Measurements from ENCODE around the gene SND1.

The SND1 gene

DNA sequence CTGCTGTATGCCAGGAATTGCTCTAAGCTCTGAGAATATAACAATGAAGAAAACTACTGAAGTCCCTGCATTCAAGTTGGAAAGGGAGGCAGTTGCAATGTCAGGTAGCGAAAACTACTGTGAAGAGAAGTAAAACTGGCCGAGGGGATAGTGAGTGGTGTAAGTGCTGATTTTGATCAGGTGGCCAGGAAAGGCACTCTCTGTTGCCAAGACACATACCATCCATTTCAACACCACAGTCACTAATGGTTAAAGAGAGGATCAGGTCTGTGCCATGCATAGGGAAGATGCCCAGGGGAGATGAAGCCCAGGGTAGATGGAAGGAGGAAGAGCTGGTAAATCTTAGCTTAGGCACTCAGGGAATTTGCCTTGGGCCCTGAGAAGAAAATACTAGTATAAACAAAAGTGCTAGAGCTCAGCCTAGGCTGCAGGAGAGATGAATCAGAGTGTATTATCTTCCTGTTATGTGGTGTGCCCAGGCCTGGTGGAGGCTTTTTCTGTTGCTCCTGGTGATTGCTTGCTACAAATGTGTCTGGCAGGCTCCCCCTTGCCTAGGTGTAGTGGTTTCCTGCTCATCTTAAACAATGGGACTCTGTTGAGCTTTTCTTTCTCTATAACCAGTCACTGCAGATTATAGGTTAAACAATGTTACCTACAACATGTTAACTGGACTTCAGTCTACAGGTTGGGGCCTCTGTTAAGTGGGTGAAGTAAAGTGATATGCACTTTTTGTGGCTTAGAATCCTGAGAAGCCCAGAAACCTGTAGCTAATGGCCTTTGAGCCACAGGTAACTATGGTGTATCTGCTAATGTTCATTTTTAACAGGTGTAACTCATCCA lies 253.7 kb downstream of the SND1 start:
- DNase-seq (ENCODE audit: low read depth in 2 of 2): no peak

DNA sequence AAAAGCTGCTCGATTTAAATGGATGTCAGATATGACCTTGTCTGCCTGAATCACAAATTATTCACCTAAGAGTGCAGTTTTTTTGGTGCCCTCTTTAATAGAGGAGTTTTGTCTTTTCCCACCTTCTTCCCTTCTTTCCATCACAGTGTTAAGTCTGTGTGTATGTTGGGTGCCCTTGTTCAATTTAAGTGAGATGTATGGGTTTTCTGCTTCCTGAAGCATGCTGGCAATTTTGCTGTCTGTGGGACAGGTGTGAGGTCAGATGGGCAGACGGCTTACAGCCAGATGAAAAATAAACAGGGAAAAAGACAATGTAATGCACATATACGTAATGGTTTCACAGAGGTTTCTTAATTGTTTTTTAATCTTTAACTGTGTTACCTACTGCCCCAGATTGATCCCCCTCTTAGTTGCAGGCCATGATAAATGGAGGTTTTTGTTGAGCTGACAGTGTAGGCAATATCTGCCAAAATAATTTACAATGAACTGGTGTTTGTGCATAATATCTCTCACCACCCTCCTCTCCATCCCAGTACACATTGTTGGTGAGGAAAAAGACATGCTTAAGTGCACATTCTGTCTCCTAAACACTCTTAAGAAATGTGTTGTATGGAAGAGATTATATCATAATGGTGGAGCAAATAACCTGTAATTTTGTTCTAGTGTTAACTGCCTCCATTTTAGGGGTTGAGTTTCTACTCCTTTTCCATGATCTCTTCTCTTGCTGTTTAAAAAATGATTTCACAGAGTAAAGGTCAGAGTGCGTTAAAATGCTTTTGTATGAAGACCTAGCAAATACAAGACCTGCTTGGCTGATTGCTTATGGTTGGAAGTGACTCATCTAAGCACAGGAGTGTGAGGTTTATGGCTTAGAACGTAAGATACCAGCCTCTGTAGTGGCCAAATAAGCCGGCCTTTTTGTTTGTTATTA lies 255.4 kb downstream of the SND1 start:
- DNase-seq (ENCODE audit: low read depth in 2 of 2): no peak

DNA sequence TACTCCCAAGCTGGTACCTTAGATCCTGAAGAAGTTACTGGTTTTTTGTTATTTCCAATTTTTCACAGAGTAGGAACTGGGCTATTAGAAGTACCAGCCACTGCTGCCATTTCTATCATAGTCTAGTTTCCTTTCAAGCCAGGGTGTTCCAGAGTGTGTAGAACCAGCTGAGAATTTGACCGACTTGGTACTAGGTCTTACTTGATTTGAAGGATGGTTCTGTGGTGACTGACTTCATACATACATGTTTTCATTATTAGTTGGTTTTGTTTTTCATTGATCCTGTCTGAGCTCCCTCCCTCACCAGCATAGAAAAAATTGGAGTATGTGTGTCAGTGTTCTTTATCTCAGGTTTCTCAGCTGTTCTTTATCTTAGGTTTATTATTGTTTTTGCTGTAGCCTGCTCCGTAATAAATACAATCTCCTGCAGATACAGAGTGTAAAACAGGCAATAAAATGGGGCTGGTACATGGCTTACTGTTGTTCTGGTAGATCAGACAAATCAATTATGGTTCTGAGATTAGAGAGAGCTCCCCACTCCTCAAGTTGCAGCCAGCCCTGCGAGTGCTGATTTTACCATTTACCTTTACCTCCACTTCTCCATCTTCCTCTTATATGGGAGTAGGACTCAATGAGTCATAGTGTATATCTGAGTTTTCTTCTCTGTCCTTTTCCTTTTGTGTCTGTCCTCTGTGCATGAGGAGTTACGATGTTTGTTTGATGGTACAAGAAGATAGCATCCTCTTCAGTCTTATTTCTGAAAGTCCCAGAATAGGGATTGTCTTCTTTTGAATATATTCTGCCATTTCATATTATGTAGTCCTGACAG lies 256.6 kb downstream of the SND1 start:
- DNase-seq (ENCODE audit: low read depth in 2 of 2): no peak

DNA sequence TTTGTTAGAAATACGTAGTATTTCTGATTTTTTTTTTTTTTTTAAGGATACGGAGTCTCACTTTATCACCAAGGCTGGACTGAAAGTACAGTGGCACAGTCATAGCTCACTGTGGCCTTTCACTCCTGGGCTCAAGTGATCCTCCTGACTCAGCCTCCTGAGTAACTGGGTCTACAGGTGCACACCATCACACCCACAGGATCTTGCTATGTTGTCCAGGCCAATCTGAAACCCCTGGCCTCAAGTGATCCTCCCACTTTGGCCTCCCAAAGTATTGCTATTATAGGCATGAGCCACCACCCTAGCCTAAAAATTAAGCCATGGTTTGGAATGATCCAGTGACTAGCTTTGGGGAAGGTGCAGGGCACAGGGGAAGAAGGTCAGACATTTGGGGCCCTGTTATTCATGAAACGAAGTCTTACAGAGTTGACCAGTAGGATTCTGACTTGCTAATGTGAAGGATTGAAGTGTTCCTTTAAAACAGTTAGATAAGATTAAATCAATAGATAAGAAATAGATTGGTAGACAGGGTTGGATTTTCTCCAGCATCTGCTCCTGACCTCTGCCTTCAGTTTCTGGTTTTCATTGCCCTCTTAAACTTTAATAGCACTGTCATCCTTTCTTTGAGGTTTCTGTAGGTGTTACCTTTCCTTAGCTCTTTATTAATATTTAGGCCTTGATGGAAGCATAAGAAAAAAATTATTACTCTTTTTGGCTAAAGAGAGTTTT lies 257.6 kb downstream of the SND1 start:
- DNase-seq (ENCODE audit: low read depth in 2 of 2): no peak

DNA sequence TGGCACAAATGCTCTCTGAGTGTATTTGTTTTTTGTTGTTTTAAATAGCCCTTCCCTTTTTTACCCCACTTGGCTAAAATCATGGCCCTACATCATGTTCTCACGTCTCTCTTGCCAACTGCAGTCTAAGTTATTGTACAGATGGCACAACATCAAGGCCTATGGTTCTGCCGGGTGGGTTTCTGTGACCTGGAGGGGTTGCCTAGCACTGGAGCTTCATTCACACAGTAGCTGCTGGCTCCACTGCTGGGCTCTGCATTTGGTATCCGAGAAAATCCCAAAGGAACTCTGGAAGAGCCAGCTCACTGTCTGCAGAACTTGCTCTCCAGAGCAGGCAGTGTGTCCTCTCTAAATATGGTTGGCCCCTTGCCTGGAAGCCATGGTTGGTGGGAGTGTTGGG lies 258.7 kb downstream of the SND1 start:
- no peak for DNase-seq (ENCODE audit: low read depth in 2 of 2)

DNA sequence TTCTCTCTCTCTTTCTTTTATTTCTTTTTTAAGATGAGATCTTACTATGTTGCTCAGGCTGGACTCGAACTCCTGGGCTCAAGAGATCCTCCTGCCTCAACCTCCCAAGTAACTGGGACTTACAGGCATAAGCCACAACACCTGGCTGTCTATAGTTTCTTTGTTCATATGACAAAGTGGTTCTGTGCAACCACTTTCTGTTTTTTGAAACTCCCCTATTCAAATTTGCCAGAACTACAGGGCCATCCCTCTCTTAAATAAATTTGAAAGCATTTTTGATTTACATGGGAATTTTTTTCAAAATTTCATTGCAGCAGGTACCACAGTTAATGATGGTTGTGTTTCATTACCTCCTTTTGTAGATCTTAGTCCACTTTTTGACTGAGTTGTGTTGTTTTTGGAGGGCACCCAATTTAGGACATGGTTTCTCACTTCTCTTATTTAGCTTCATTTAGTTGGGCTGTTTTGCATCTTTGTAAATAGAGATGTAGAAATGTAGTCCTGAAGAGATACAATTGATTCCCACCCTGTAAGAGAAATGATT lies 260.0 kb downstream of the SND1 start:
- DNase-seq (ENCODE audit: low read depth in 2 of 2): no peak

DNA sequence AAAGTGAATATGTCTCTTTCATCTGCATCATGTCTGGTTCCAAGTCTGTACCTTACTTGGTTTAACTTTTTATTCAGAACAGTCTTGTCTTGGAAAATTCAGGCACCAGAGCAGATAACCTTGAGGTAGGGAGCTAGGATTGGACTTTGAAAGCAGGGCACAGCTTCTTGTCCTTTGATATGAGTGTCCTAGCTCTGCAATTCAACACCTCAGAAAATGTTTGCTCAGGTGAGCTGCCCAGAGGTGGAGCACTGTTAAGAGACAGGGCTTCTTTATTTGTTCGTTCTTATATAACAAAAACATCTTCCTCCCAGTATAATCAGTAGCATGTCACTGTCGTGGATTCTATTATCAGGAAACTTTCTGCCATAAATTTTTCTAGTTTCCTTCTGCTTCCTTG lies 260.9 kb downstream of the SND1 start:
- DNase-seq (ENCODE audit: low read depth in 2 of 2): no peak

DNA sequence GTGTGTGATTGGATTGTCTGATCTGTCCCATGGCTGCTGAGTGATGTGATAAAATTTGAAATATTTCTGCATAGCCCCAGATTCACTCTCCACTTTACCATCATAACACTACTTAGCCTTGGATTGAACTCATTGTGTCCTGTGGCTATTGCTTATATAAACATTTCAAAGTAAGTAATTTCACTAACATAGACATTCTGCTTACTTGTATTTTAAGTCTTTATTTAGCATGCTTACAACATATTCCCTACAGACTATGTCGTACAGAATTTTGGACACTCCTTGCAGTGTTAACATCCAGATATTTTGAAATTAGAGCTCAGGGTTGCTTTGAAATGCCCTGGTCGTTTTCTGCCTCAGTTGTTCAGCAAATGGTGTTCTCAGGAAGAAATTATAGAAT lies 261.7 kb downstream of the SND1 start:
- no peak for DNase-seq (ENCODE audit: low read depth in 2 of 2)

DNA sequence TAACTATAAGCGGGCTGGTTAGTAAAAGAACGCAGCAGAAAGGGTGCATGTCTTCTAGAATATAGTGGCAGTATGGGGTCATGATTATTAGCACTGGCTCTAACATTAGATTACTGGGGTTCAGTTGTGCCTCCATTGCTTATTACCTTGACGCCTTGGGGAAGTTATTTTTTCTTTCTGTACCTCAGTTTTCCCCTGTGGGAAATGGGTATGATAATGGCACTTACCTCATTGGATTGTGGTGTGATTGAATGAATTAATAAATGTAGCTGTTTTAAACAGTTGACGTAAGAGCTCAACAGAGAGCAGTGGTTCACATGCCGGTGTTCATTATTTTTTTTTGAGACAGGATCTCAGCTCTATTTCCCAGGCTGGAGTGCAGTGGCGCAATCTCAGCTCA lies 262.7 kb downstream of the SND1 start:
- no peak for DNase-seq (ENCODE audit: low read depth in 2 of 2)

DNA sequence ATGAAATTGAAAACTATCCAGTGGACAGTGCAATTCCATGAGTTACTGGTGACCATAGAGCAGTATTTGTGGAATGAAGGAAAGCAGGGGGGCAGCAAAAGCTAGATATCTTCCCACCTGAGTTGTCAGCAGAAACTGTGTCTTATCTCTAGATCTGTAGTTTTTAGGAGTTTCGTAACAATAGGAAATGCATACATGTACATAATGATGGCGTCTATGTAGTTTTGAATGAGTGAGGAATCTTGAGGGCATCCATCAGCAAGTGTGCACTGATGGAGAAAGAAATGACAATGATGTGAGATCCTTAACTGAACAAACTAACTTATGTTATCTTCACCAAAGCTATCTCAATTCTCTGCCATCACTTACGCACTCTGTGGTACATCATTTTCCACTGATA lies 264.7 kb downstream of the SND1 start:
- no peak for DNase-seq (ENCODE audit: low read depth in 2 of 2)

DNA sequence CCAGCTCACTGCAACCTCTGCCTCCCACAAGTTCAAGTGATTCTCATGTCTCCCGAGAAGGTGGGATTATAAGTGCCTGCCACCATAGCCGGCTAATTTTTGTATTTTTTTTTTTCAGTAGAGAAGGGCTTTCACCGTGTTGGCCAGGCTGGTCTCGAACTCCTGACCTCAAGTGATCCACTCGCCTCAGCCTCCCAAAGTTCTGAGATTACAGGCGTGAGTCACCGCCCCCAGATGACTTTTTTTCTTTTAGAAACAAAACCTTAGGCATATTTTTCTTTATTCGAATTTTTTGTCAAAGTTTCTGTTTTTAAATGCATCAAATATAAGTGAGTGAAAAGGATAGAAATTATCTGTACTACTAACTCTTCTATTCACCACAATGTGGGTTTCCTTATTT lies 266.1 kb downstream of the SND1 start:
- DNase-seq (ENCODE audit: low read depth in 2 of 2): no peak

DNA sequence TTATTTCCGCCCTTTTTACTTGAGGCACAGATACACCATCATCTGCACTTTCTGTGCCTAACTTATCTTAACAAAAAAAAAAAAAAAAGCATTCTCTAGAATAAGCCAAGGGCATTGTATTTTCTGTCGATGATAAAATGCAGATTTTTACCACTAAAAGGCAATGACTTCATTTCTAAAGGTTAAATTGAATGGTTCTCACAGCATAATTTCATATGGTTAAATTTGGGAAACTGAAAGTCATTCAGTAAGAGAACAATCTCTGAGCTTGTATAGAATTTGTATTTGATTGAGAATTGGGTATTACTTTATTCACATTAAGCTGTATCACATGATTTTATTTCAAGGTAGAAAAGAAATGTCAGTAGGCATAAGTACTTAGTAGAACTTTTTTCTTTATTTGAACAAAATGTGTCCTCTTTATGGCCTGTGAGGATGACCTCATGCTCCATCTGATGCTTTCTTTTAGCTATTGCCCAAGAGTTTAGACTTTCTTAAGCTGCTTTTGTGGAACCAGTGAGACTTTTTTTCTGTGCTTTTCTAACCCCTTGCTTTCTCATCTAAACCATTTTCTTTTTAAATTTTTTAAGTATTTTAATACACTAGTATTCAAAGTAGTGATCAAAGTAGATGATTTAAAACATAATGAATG lies 268.9 kb downstream of the SND1 start:
- no peak for DNase-seq (ENCODE audit: low read depth in 2 of 2)

DNA sequence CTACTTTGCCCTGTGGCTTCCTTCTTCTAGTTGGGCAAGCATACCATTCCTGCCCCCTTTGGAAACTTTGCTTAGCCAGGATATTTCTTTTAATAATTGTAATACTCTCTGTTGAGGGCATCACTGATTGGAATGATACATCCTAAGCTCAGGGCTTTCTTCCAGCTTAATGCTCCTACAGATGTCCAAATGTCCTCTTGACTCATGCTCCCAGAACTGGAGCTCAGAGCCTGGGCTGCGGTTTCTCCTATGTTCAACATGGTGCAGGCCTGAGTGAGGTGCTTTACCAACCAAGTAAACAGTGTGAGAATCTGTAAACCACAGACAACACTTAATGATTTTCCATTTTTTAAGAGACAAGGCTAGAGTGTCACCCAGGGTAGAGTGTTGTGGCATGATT lies 270.7 kb downstream of the SND1 start:
- no peak for DNase-seq (ENCODE audit: low read depth in 2 of 2)

DNA sequence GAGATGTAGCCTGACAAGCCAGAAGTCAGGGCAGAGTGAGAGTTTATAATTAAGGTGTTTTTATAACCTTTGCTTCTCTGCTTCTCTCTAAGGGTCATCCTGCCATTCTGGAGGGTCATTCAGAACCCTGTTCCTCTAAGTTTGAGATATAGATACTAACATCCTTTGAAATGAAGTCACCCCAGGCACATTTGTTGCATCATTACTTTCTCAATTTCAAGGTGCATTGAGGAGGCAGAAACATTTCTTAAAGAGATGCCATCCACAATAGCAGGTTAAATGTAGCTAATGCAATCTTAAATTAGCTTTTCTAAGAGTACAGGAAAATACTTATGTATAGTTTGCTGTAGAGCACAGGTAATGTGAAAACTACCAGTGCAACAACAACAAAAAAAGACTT lies 272.9 kb downstream of the SND1 start:
- no peak for DNase-seq (ENCODE audit: low read depth in 2 of 2)

DNA sequence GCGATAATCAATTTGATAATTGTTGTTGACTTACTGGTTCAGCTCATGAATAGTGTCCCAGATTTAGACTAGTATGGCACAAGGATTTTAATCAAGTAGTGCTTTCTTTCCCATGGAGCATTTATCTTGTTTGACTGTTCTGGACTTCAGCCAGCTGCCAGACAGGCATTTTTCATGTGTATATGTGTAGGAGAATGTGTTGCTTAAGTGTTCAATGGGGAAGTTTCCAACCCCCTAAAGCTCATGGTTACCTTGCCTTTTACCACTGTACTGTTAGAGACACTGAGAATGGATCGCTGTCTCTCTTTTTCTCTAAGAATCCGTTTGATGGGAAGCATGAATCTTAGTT lies 275.3 kb downstream of the SND1 start:
- no peak for DNase-seq (ENCODE audit: low read depth in 2 of 2)

DNA sequence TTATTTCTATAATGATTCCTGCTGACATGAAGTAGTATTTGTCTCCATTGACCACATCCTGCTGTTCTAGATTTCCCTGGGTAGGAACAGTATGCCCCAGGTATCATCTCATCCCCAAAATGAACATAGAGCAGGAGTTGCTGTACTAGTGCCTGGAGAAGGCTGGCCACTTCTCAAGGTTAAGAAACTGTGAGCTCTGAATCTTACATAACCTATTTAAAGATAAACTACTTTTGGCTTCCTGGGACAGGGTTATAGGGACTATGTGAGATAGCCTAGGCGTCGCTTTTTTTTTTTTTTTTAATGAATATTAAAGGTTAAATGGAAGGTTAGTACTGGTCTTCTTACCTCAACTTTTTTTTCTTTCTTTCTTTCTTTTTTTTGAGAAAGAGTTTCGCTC lies 276.2 kb downstream of the SND1 start:
- DNase-seq (ENCODE audit: low read depth in 2 of 2): no peak

DNA sequence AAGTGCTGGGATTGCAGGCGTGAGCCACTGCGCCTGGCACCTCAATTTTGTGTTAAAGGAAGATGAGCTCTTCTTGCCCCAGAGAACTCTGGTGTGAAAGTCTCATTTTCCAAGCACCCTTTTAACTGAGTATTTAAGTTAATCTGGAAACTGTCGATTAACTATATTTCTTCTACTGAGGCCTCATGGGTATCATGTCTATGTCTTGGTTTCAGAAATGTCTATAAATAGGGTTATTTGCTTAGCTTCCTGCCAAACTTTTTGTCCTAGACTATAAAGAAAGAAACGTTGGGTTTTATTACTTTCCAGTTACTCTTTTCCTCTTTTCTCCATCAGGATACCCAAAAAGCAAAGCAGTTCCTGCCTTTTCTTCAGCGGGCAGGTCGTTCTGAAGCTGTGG lies 276.9 kb downstream of the SND1 start:
- no peak for DNase-seq (ENCODE audit: low read depth in 2 of 2)

DNA sequence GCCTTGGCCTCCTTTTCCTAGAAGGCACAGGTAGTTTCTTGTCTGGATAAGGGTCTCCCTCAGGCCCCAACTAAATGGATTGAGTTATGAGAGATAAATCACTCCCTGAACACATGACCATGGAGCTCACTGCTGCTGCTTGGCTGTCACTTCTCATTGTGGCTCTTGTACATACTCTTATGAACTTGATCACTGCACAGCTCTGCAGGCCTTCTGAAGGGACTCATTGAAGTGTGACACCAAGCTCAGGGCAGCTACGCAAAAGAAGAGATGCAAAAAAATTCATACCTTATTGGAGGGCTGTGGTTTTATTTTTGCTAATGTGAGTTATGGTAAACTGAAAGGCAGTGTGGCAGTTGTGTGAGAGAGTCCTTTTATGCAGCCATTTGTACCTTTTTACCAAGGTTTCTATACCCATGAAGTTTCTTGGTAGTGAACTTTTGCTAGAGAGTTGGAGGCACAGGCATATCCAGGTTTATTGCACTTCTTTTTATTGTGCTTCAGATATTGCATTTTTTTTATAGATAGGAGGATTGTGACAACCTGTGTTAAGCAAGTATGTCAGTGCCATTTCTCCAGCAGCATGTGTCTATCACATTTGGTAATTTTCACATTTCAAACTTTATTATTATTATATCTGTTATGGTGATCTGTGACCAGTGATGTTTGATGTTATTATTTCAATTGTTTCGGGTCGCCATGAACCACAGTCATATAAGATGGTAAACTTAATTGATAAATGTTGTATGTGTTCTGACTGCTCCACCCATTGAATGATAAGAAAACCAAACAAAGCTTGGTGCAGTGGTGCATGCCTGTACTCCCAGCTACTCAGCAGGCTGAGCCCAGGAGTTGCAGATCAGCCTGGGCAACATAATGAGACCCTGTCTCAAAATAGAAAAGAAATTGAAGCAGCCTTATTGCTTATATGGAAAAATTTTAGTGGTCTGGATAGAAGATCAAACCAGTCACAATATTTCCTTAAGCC lies 278.6 kb downstream of the SND1 start:
- DNase-seq (ENCODE audit: low read depth in 2 of 2): no peak

DNA sequence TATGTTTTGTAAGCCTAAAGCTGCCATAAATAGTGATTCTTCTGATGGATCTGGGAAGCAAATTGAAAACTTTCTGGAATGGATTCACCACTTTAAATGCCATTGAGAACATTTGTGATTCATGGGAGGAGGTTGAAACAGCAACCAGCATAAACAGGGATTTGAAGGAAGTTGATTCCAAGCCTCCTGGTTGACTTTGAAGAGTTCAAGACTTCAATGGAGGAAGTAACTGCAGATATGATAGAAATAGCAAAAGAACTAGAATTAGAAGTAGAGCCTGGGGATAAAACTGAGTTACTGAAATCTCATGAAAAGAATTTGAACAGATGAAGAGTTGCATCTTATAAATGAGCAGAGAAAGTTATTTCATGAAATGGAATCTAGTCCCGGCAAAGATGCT lies 280.1 kb downstream of the SND1 start:
- no peak for DNase-seq (ENCODE audit: low read depth in 2 of 2)

DNA sequence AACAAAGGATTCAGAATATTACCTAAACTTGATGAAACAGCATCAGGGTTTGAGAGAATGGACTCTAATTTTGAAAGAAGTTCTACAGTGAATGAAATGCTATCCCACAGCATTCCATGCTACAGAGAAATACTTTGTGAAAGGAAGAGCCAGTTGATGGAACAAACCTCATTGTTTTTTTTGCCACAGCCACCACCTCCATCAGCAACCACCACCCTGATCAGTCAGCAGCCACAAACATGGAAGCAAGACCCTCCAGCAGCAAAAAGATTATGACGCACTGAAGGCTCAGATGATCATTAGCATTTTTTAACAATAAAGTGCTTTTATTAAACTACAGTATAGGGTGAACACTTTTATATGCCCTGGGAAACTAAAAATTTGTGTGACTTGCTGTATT lies 280.5 kb downstream of the SND1 start:
- DNase-seq (ENCODE audit: low read depth in 2 of 2): no peak

Data from stimulated activated CD8-positive, alpha-beta memory T cell treated with anti-CD3 and anti-CD28 coated beads, Interleukin-2, amount 100 ng/mL, for 48 hours (primary cell).